T follicular helper cell (primary cell): Measurements from ENCODE around the gene BDNF.
"Not testable (repeated sequence)": the region's sequence is repeated elsewhere in the genome, so short reads cannot be mapped to it uniquely, and the experiment has no call there.

Experiments used
- DNase-seq: peaks from one replicate; pipeline ENCODE4 v3.0.0-alpha.2; 2020; ENCODE audit warnings: low read depth
- total RNA-seq, 2 experiments: gene quantifications; one replicate each; lab custom pipeline; 2026; lab: John Stamatoyannopoulos, UW

The BDNF gene
- total RNA-seq: 0 reads per million in 2 experiments

- no peak for DNase-seq
These were observed at the start of gene BDNF for GRCh38 chr11:27700351-27701301. TSS of gene BDNF (minus strand) at chr11:27700455. CDS start at chr11:27658564, 41,891 bp downstream.

DNA sequence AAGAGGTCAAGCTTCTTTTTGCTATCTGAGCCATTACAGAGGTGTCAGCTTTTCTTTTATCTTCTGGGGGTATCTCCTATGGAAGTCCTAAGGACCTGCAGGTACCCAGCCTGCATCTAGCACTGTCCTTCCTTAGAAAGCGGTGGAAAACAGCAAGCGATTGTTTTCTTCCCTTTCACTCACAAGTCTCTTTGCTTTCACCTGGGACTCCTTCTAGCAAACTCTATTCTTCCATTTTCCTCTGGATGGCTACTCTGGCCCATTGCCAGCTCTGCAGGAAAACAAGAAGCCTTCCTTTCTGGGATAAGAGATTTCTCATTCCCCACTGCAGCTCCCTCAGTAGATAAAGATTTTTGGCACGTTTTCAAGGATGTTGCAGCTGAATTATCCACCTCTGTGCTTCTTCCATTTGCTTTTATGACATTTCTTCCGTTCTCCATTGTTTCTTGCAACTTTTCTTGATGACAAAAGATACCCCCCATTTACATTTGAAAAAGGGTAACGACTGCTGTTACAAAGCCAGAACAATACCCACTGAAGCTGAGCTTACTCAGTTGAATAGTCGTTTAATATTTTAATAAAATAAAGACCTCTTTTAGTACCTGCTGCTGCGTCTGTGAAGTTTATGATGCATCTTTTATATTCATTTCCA, 40.2 kb upstream of the BDNF start:
- no peak for DNase-seq

DNA sequence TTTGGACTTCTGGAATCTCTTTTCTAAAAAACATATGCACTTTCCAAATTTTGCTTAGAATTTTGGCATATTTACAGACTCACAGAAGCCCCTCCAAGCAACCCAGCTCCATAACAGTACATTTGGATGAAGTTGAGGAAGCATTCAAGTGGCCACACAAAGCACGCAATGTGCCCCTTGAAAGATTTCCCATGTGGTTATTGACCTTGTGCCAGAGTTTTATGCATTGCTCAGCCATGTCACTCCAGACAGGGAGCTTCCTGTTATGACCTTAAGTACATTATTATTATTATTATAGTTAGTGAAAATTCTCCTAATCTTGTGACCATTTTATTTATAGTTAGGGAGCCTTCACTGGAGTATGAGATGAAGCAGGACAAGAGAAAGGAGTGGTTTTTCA, 35.0 kb upstream of the BDNF start:
- DNase-seq: no peak

DNA sequence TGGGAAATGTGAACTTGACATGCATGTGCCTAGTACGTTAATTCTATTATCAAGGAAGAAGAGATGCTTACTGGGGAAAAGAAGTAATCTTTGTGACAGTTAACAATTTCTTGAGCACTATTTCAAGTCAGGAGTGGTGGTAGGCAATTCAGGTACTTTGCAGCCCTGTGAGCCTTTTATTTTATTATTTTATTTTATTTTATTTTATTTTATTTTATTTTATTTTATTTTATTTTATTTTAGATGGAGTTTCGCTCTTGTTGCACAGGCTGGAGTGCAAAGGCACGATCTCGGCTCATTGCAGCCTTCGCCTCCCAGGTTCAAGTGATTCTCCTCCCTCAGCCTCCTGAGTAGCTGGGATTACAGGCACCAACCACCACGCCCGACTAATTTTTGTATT, 31.5 kb upstream of the BDNF start:
- DNase-seq: not testable (repeated sequence)

DNA sequence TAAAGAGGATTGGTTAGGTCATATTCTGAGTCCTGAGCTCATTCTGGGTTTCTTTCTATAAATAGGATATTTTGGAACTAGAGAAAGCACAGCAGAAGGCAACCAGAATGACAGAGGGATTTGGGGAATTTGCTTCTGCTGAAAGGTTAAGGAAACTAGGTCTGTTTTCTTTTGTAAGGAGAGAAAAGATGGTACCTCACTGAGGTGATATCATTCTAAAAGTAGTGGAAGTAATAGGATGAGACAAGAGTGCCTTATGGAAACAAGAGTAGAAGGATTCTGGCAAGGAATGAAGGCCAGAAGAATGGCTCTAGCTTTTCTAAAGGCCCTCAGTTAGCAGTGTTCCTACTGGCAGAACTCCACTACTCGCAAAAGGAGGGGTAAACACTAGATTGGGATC, 26.7 kb upstream of the BDNF start:
- no peak for DNase-seq

DNA sequence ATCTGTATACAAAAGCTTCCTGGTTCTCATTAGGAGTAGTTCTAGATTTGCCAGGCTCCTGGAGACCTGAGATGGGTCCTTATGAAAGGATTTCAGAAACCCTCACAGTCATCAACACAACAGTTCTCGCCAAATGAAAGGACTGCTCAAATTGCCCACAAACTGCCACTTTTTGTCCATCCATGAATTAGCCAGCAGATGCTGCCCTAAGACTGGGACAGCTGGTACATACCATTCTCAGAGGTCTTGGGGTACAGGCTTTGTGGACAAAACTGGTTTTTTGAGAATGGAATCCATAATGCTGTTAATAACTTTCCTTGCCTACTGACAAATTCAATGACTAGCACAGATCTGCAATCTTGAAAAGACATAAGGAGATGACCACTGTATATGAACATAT, 23.4 kb upstream of the BDNF start:
- no peak for DNase-seq

DNA sequence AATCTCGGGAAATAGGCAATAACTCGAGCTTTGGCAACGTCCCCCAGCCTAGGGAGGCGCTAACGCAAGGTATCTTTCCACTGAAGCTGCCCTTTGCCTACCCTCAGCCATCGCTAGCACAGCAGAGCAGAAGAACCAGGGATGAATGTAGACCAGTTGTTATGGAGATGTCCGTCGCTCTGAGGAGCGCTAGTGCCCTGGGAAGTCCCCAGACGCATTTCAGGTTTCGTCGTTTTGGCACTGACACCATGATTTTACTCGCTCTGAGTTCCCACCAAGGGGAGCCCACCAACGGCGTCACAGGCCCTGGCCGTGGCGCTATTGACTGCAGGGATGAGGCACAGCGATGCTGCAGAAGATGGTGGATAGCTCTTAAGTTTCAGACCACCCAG, 22.7 kb upstream of the BDNF start:
- no peak for DNase-seq

GRCh38 chr11:27722117-27722952, 22.1 kb upstream of the BDNF start:
- DNase-seq: no peak

- DNase-seq: no peak
These were observed 21.2 kb upstream of the BDNF start for GRCh38 chr11:27721264-27722116.

- no peak for DNase-seq
These were observed 20.1 kb upstream of the BDNF start for GRCh38 chr11:27720277-27720830.

DNA sequence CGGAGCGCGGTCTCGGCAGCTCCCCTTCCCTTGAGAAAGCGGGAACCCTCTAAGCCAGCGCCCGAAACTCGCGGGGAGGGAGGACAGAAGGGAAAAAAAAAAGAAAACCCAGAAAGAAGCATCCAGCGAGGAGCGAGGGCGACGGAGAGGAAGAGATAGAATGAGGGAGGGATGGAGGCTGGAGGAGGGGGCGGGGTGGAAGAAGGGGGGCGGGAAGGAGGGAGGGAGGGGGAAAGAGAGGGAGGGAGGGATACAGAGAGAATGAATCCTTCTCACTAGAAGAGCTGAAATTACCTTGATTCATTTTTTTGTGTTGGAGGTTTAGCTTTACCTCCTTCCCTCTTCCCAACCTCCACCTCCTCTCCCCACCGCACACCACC, 19.3 kb upstream of the BDNF start:
- DNase-seq: no peak

- DNase-seq: no peak
These were observed 18.7 kb upstream of the BDNF start for GRCh38 chr11:27718863-27719545.

DNA sequence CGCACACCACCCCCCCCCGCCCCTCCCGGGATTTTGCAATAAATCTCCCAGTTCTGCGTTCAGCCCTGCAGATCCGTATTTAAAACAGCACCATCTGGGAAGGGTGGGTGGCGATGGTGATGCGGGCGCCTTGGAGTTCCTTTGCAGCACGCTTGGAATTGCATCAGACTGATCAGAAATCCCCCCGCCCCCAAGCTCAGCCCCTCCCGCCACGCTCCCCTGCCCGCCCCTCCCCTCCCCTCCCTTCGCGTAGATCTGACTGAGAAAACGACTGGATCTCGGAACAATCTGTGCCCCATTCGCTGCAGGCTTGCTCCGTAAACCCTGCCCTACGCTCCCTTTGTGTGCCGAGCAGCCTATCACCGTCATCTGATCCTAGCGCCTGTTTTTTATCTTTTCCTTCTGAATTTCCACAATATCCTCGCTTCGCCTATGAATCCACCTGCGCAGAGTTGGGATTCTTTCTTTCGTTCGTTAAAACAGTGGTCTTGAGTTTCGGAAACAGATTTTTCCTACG, 18.1 kb upstream of the BDNF start:
- no peak for DNase-seq

DNA sequence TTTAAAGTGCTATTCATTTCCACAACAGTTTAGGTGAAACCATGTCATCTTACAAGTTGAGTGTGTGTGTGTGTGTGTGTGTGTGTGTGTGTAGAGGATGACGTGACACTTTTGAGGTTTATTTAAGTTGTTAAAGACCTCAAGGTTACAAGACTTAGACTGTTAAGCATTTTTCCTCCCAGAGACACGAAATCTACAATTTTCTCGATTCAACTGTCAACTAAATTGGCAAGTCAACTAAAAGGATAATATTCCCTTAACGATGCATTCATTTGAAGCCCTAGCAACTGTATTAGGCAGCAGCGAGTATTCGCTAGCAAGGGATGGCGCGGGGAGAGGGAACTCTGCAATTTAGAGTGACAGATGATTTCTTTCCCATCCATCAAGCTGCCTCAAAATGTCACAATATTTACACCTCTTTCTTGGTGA, 17.6 kb upstream of the BDNF start:
- no peak for DNase-seq

- no peak for DNase-seq
These were observed 17.1 kb upstream of the BDNF start for GRCh38 chr11:27717377-27717776.

DNA sequence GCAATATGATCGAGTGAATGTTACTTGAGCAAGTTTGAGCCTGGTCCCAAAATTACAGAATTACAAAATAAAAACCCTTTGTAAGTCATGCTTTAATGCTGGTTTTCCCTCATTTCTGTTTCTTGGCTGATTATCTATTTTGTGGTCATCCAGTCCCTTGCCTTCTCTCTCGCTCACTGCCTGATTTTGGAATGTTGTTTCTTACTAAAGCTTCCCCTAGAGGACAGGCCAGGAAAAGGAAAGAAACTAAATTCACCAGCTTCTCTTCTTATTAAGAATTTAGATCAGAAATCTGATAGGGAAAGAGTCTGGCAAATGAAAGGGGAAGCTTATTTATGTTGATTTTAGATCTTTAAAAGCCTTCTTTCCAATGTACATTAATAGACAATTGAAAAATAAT, 16.6 kb upstream of the BDNF start:
- DNase-seq: no peak

GRCh38 chr11:27716216-27716615, 16.0 kb upstream of the BDNF start:
- DNase-seq: no peak

GRCh38 chr11:27711725-27712124, 11.5 kb upstream of the BDNF start:
- no peak for DNase-seq

GRCh38 chr11:27710536-27710935, 10.3 kb upstream of the BDNF start:
- DNase-seq: no peak

DNA sequence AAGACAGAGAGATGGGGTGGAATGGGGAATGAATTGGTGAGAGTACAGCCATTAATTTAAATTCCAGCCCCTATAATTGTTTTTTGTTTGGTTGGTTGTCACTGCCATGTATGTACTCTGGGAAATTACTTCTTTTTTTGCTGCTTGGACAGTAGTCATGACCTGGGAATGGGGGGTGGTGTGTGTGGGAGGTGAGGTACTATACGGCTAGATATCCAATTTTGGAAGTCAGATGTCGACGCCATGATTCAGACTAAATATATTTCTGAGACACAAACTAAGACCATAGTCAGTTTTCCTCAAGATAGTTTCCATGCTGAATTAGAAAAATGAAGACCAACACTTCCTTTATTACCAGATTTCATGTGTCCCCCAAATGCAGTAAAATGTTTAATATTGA, 7.4 kb upstream of the BDNF start:
- no peak for DNase-seq
